ENCODE results near the gene INSYN2A. TPM values are rescaled to one million over a fixed set of nuclear protein-coding genes. Genes with fewer than 3 reads are reported as not detected.

The INSYN2A gene
- total and polyA plus RNA-seq, 9 of the 15 experiments (the other 6 are each of a cell fraction or from before 2014, with no cell fraction given): not detected

GRCh38 chr10:127234306-127234800 lies 38.0 kb upstream of the INSYN2A start (continued):
- TF ChIP-seq, protein P1, sequence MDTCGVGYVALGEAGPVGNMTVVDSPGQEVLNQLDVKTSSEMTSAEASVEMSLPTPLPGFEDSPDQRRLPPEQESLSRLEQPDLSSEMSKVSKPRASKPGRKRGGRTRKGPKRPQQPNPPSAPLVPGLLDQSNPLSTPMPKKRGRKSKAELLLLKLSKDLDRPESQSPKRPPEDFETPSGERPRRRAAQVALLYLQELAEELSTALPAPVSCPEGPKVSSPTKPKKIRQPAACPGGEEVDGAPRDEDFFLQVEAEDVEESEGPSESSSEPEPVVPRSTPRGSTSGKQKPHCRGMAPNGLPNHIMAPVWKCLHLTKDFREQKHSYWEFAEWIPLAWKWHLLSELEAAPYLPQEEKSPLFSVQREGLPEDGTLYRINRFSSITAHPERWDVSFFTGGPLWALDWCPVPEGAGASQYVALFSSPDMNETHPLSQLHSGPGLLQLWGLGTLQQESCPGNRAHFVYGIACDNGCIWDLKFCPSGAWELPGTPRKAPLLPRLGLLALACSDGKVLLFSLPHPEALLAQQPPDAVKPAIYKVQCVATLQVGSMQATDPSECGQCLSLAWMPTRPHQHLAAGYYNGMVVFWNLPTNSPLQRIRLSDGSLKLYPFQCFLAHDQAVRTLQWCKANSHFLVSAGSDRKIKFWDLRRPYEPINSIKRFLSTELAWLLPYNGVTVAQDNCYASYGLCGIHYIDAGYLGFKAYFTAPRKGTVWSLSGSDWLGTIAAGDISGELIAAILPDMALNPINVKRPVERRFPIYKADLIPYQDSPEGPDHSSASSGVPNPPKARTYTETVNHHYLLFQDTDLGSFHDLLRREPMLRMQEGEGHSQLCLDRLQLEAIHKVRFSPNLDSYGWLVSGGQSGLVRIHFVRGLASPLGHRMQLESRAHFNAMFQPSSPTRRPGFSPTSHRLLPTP (IDR thresholded peaks at IDR 0.05; ENCODE audit: borderline replicate concordance, extremely low read depth, insufficient read length): no peak
- TF ChIP-seq KDM1A (IDR thresholded peaks at IDR 0.05) (no peak), CHCHD3 (CRISPR knock-in tag; IDR thresholded peaks at IDR 0.05) (no peak)

GRCh38 chr10:127228195-127228787 lies 31.9 kb upstream of the INSYN2A start:
- in situ Hi-C loops (cut with MboI): no loop called here
- no peak overlapping the region for H3K4me3 ChIP-seq
- no peak for ATAC-seq
- no peaks in the 10 kb centered on the region for H3K4me1 ChIP-seq (replicated peaks in 1 of 2; ENCODE audit: control insufficient read depth in 2 of 2, insufficient read depth in 2 of 2, low read length in 2 of 2)
- POLR2A ChIA-PET: no interaction called here
- BruUV-seq (replicated peaks): no TSS peak
- no peaks in the 10 kb centered on the region for H3K36me3 ChIP-seq (ENCODE audit: control insufficient read depth, insufficient read depth, low read length)
- intact Hi-C loops (cut with micrococcal nuclease): no loop called here
- no peaks in the 10 kb centered on the region for H3K79me2 ChIP-seq (ENCODE audit: control insufficient read depth, insufficient read depth, low read length)
- no peak overlapping the region for H3K4me2 ChIP-seq (ENCODE audit: insufficient read depth, low read length)
- no peak overlapping the region for H3K27ac ChIP-seq (ENCODE audit: extremely low read depth, low read depth, low read length)
- H3K27me3 ChIP-seq (ENCODE audit: control insufficient read depth in 2 of 2, insufficient read depth in 2 of 2, low read length in 2 of 2): no peaks in the 10 kb centered on the region
- DNase-seq (ENCODE audit: extremely low read depth in 1 of 4, low spot score in 3 of 4): no peak
- under 1% methylated on average over 12 of the region's 12 CpGs for WGBS (ENCODE audit: insufficient coverage, low coverage, missing lambda C conversion rate)
- no peaks in the 10 kb centered on the region for H3K9me3 ChIP-seq (replicated peaks; ENCODE audit: control insufficient read depth, insufficient read depth, low read depth, low read length)
- FAIRE-seq: no peak
- H3K9me1 ChIP-seq (ENCODE audit: control insufficient read depth, insufficient read depth, low read length): no peaks in the 10 kb centered on the region
- H3K9ac ChIP-seq (ENCODE audit: insufficient read depth in 1 of 2, low read depth in 2 of 2, low read length in 2 of 2): no peak overlapping the region
- CTCF ChIA-PET (ENCODE audit: low intra/inter-chr PET ratio): no interaction called here
- H2AFZ ChIP-seq (ENCODE audit: low read depth, low read length): no peak overlapping the region
- H4K20me1 ChIP-seq (replicated peaks; ENCODE audit: control insufficient read depth, insufficient read depth, low read length): no peaks in the 10 kb centered on the region
- TF ChIP-seq MTA3 (IDR thresholded peaks at IDR 0.05; ENCODE audit: borderline replicate concordance): no peak
- TF ChIP-seq ZNF551 (CRISPR knock-in tag; IDR thresholded peaks at IDR 0.05): no peak
- no peak for TF ChIP-seq NCOA1 (IDR thresholded peaks at IDR 0.05; ENCODE audit: low read depth)
- TF ChIP-seq ZNF318 (IDR thresholded peaks at IDR 0.05; ENCODE audit: borderline replicate concordance in 1 of 2, low read depth in 1 of 2): no peak
- TF ChIP-seq, protein P2, sequence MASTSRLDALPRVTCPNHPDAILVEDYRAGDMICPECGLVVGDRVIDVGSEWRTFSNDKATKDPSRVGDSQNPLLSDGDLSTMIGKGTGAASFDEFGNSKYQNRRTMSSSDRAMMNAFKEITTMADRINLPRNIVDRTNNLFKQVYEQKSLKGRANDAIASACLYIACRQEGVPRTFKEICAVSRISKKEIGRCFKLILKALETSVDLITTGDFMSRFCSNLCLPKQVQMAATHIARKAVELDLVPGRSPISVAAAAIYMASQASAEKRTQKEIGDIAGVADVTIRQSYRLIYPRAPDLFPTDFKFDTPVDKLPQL (IDR thresholded peaks at IDR 0.05; ENCODE audit: extremely low read depth, insufficient read length): no peak
